CD14-positive monocyte (primary cell): ENCODE data around the gene SLC2A3. TPM values are rescaled to one million over a fixed set of nuclear protein-coding genes. Genes with fewer than 3 reads are reported as not detected.
"Not testable (repeated sequence)": the region's sequence is repeated elsewhere in the genome, so short reads cannot be mapped to it uniquely, and the experiment has no call there.

Source experiments
- DNase-seq, 3 donors: peaks; one replicate each; pipeline ENCODE4 v3.0.0-alpha.2; 2011 to 2022
- H2AFZ ChIP-seq: 2 replicates; pipeline ENCODE4 v1.6.0; 2012; ENCODE audit warnings: mild to moderate bottlenecking, low read depth, low read length, inconsistent platforms; ENCODE audit not compliant: insufficient read depth, poor library complexity, severe bottlenecking
- H3K27ac ChIP-seq, 2 donors: 1 replicate in 1 of 2; 2 replicates in 1 of 2; pipeline ENCODE4 v1.5.1; 2012 to 2013; ENCODE audit warnings: low read length in 2 of 2, control low read depth in 1 of 2, inconsistent platforms in 1 of 2, low read depth in 1 of 2, mild to moderate bottlenecking in 1 of 2
- H3K27me3 ChIP-seq, 2 donors: one replicate each; pipeline versions ENCODE4 v1.6.0 to v1.6.1; 2011 to 2013; ENCODE audit warnings: low read length in 2 of 2; ENCODE audit not compliant: control insufficient read depth in 2 of 2, insufficient read depth in 2 of 2
- H3K36me3 ChIP-seq, 2 donors: replicated peaks in 1 of 2; 1 replicate in 1 of 2; 2 replicates in 1 of 2; pipeline versions ENCODE4 v1.5.1 to v1.6.1; 2012 to 2013; ENCODE audit warnings: low read length in 2 of 2, control low read depth in 1 of 2, inconsistent platforms in 1 of 2, mild to moderate bottlenecking in 1 of 2; ENCODE audit not compliant: insufficient read depth in 2 of 2, control insufficient read depth in 1 of 2
- H3K4me1 ChIP-seq, 2 donors: 1 replicate in 1 of 2; 2 replicates in 1 of 2; pipeline versions ENCODE4 v1.5.1 to v1.6.1; 2012 to 2013; ENCODE audit warnings: low read length in 2 of 2, control low read depth in 1 of 2, inconsistent platforms in 1 of 2, mild to moderate bottlenecking in 1 of 2, moderate library complexity in 1 of 2; ENCODE audit not compliant: insufficient read depth in 2 of 2, control insufficient read depth in 1 of 2
- H3K4me2 ChIP-seq: replicated peaks from 2 replicates; pipeline ENCODE3; 2012; ENCODE audit warnings: low read length, moderate library complexity, mild to moderate bottlenecking; ENCODE audit not compliant: poor library complexity, severe bottlenecking; ENCODE audit errors: extremely low read depth
- H3K4me3 ChIP-seq, 3 experiments: fragments of 200-600 bp in 1 of 3; sonication (generic) in 1 of 3; replicated peaks in 1 of 3; 1 replicate in 2 of 3; 2 replicates in 1 of 3; pipeline ENCODE4 v1.5.1; 2011 to 2013; ENCODE audit warnings: low read length in 3 of 3, mild to moderate bottlenecking in 3 of 3, control low read depth in 2 of 3, low read depth in 2 of 3, inconsistent platforms in 1 of 3, moderate library complexity in 1 of 3
- H3K79me2 ChIP-seq: 2 replicates; pipeline ENCODE4 v1.6.0; 2012; ENCODE audit warnings: mild to moderate bottlenecking, control low read depth, inconsistent platforms, low read length, moderate library complexity; ENCODE audit not compliant: insufficient read depth
- H3K9ac ChIP-seq: 2 replicates; pipeline ENCODE4 v1.6.0; 2017; ENCODE audit warnings: low read length, mild to moderate bottlenecking; ENCODE audit not compliant: insufficient read depth, poor library complexity, severe bottlenecking
- H3K9me3 ChIP-seq, 2 donors: replicated peaks in 1 of 2; 1 replicate in 1 of 2; 2 replicates in 1 of 2; pipeline versions ENCODE4 v1.5.1 to v1.6.1; 2012 to 2013; ENCODE audit warnings: low read length in 2 of 2, control low read depth in 1 of 2; ENCODE audit not compliant: control insufficient read depth in 1 of 2, insufficient read depth in 1 of 2
- H4K20me1 ChIP-seq: 2 replicates; pipeline ENCODE4 v1.6.0; 2012; ENCODE audit warnings: mild to moderate bottlenecking, low read length, control low read depth, moderate library complexity; ENCODE audit not compliant: insufficient read depth
- H3K27ac Mint-ChIP-seq, 7 donors: one replicate each; pipeline ENCODE4 v1.8.0; 2020; ENCODE audit warnings: mild to moderate bottlenecking in 7 of 7, mixed read lengths in 7 of 7, moderate library complexity in 6 of 7, inconsistent platforms in 2 of 7
- H3K27me3 Mint-ChIP-seq, 3 donors: one replicate each; pipeline ENCODE4 v1.8.0; 2021 to 2022; ENCODE audit warnings: low read depth in 3 of 3, mild to moderate bottlenecking in 3 of 3, mixed read lengths in 3 of 3, moderate library complexity in 3 of 3, inconsistent platforms in 1 of 3
- H3K36me3 Mint-ChIP-seq, 2 donors: one replicate each; pipeline ENCODE4 v1.8.0; 2020; ENCODE audit warnings: mixed read lengths in 2 of 2, inconsistent platforms in 1 of 2, mild to moderate bottlenecking in 1 of 2
- H3K4me1 Mint-ChIP-seq: one replicate; pipeline ENCODE4 v1.8.0; 2020; ENCODE audit warnings: mild to moderate bottlenecking, mixed read lengths
- H3K4me3 Mint-ChIP-seq, 2 donors: one replicate each; pipeline ENCODE4 v1.8.0; 2020; ENCODE audit warnings: mild to moderate bottlenecking in 2 of 2, mixed read lengths in 2 of 2, moderate library complexity in 1 of 2
- H3K9me3 Mint-ChIP-seq, 7 donors: one replicate each; pipeline ENCODE4 v1.8.0; 2020 to 2022; ENCODE audit warnings: mixed read lengths in 7 of 7, mild to moderate bottlenecking in 6 of 7, moderate library complexity in 6 of 7, inconsistent platforms in 2 of 7
- CTCF ChIP-seq: fragments of 200-600 bp; IDR thresholded peaks from one replicate; pipeline ENCODE4 v1.8.0; 2022; ENCODE audit warnings: antibody characterized with exemption, mild to moderate bottlenecking
- WGBS: methylation state at CpG from one replicate; pipeline ENCODE4 v1.1.5; 2013; ENCODE audit warnings: missing lambda C conversion rate; ENCODE audit not compliant: insufficient coverage; 5-methylcytosine and 5-hydroxymethylcytosine counted together
- intact Hi-C, 2 donors: fragments of 100-400 bp; cut with micrococcal nuclease; formaldehyde crosslinking; loops; one replicate each; pipeline versions ENCODE4 v1.15.0 to v1.15.1; 2023
- polyA plus RNA-seq, 3 donors: library from polyadenylated mRNA; depleted of rRNA in 1 of 3; unstranded in 2 of 3; stranded (reverse) in 1 of 3; fragments of 300-500 nt in 2 of 3; fragments of >200 nt in 1 of 3; fragmentation: Illumina TruSeq in 2 of 3; gene quantifications; 1 replicate in 2 of 3; 2 replicates in 1 of 3; pipeline ENCODE4 v1.2.3, GENCODE V29; 2012 to 2021

SLC2A3 gene
- polyA plus RNA-seq, 3 donors = 128 to 1,210 (median 179) TPM

- WGBS = no CpG with 5 or more reads among the region's 7 CpGs
- Mint-ChIP-seq H3K27ac (no peak overlapping the region), H3K4me3 (no peak overlapping the region), H3K9me3 (no peaks in the 10 kb centered on the region), H3K4me1 (no peaks in the 10 kb centered on the region), H3K27me3 (peaks cover 0 to 3% (median 2%) of the 10 kb centered on the region in 3 donors), H3K36me3 (no peaks in the 10 kb centered on the region)
- Histone ChIP-seq H3K4me2 (no peak overlapping the region), H3K9ac (no peak overlapping the region), H3K27me3 (no peaks in the 10 kb centered on the region), H3K36me3 (no peaks in the 10 kb centered on the region), H3K79me2 (no peaks in the 10 kb centered on the region), H2AFZ (no peak overlapping the region), H3K27ac (no peak overlapping the region), H3K4me1 (no peaks in the 10 kb centered on the region), H4K20me1 (no peaks in the 10 kb centered on the region), H3K4me3 (no peak overlapping the region), H3K9me3 (no peaks in the 10 kb centered on the region)
- intact Hi-C loops = no loop called here
- no peak for TF ChIP-seq CTCF
- no peak for DNase-seq
These were observed 36.2 kb downstream of the SLC2A3 start for GRCh38 chr12:7899755-7900154.

GRCh38 chr12:7896726-7897125 is 39.3 kb downstream of the SLC2A3 start:
- H3K4me3 Mint-ChIP-seq, H3K9ac ChIP-seq, H2AFZ ChIP-seq, H3K27me3 Mint-ChIP-seq, H3K4me3 ChIP-seq, H3K27ac ChIP-seq, H3K27ac Mint-ChIP-seq, H3K27me3 ChIP-seq, H3K36me3 ChIP-seq, DNase-seq, H3K36me3 Mint-ChIP-seq, H3K9me3 Mint-ChIP-seq, H3K4me2 ChIP-seq, H3K9me3 ChIP-seq, H3K79me2 ChIP-seq, H4K20me1 ChIP-seq, intact Hi-C loops: not testable (repeated sequence)
- peaks cover 12 to 13% of the 10 kb centered on the region in 2 donors for H3K4me1 ChIP-seq
- H3K4me1 Mint-ChIP-seq = peaks cover 12% of the 10 kb centered on the region
- 80% methylated on average over 1 of the region's 4 CpGs for WGBS
